ENCODE results near the gene KPNA3. TPM values are rescaled to one million over a fixed set of nuclear protein-coding genes. Genes with fewer than 3 reads are reported as not detected.

KPNA3 gene
- total RNA-seq, 6 experiments from 2014 or later, result 57.2 to 74.4 (median 65.6) TPM

DNA sequence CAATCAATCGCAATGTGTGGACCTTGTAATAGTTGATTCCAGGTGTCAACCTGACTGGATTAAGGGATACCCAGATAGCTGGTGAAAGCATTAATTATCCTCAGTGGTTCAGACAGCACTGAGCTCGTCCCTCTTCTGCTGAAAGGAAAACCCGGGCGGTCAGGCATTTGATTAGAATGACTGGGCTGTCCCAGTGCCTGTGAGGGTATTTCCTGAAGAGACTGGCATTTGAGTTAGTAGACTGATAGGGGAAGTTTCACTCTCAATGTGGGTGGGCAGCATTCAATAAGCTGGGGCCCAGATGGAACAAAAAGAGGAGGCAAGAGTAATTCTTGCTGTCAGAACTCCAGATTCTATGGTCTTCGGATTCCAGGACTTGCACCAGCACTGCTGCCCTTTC is 31.9 kb downstream of the KPNA3 start:
- Mint-ChIP-seq H3K27me3 (ENCODE audit: insufficient read depth) (no peaks in the 10 kb centered on the region; the same call in none of the 2 replicates), H3K36me3 (ENCODE audit: low read depth) (peaks cover 30% of the 10 kb centered on the region), H3K4me1 (ENCODE audit: low read depth) (peaks cover 8% of the 10 kb centered on the region), H3K9me3 (no peaks in the 10 kb centered on the region), H3K27ac (no peak overlapping the region), H3K4me3 (no peak overlapping the region)
- TF ChIP-seq, protein P1, sequence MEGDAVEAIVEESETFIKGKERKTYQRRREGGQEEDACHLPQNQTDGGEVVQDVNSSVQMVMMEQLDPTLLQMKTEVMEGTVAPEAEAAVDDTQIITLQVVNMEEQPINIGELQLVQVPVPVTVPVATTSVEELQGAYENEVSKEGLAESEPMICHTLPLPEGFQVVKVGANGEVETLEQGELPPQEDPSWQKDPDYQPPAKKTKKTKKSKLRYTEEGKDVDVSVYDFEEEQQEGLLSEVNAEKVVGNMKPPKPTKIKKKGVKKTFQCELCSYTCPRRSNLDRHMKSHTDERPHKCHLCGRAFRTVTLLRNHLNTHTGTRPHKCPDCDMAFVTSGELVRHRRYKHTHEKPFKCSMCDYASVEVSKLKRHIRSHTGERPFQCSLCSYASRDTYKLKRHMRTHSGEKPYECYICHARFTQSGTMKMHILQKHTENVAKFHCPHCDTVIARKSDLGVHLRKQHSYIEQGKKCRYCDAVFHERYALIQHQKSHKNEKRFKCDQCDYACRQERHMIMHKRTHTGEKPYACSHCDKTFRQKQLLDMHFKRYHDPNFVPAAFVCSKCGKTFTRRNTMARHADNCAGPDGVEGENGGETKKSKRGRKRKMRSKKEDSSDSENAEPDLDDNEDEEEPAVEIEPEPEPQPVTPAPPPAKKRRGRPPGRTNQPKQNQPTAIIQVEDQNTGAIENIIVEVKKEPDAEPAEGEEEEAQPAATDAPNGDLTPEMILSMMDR (IDR thresholded peaks at IDR 0.05), result no peak
- DNase-seq, result no peak

- Mint-ChIP-seq H3K27me3 (ENCODE audit: insufficient read depth) (no peaks in the 10 kb centered on the region; the same call in 1 of the 2 replicates), H3K4me1 (ENCODE audit: low read depth) (peaks cover 8% of the 10 kb centered on the region), H3K36me3 (ENCODE audit: low read depth) (peaks cover 24% of the 10 kb centered on the region), H3K9me3 (no peaks in the 10 kb centered on the region), H3K4me3 (no peak overlapping the region), H3K27ac (peak overlapping the region; percentile 21; the same call in 1 of the 2 replicates)
- TF ChIP-seq, protein P1 (IDR thresholded peaks at IDR 0.05), result no peak
- DNase-seq, result no peak
Observed at GRCh38 chr13:49759503-49759902, 33.0 kb downstream of the KPNA3 start.

GRCh38 chr13:49756263-49756662 is 36.2 kb downstream of the KPNA3 start:
- TF ChIP-seq, protein P1 (IDR thresholded peaks at IDR 0.05), result no peak
- no peak for DNase-seq
- Mint-ChIP-seq H3K36me3 (ENCODE audit: low read depth) (peaks cover 24% of the 10 kb centered on the region), H3K27me3 (ENCODE audit: insufficient read depth) (no peaks in the 10 kb centered on the region; the same call in 1 of the 2 replicates), H3K27ac (no peak overlapping the region), H3K4me1 (ENCODE audit: low read depth) (peaks cover 8% of the 10 kb centered on the region), H3K9me3 (no peaks in the 10 kb centered on the region), H3K4me3 (no peak overlapping the region)

DNA sequence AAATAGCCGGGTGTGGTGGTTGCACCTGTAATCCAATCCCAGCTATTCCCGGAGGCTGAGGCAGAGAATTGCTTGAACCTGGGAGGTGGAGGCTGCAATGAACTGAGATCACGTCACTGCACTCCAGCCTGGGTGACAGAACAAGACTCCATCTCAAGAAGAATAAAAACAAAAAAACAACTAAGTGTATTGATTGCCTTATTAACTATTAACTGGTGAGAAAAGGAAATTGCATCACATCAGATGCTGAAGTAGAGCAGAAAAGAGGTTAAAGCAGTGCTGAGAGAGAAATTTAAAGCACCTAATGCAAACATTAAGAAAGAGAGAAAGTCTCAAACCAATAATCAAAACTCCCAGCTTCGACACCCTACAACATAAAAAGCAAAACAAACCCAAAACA is 38.3 kb downstream of the KPNA3 start:
- Mint-ChIP-seq H3K36me3 (ENCODE audit: low read depth) (peaks cover 12% of the 10 kb centered on the region), H3K4me3 (no peak overlapping the region), H3K4me1 (ENCODE audit: low read depth) (peaks cover 12% of the 10 kb centered on the region), H3K27ac (no peak overlapping the region), H3K9me3 (no peaks in the 10 kb centered on the region), H3K27me3 (ENCODE audit: insufficient read depth) (no peaks in the 10 kb centered on the region; the same call in 1 of the 2 replicates)
- TF ChIP-seq, protein P1 (IDR thresholded peaks at IDR 0.05), result no peak
- no peak for DNase-seq

- no peak overlapping the region for H3K4me3 Mint-ChIP-seq
- H3K4me1 Mint-ChIP-seq (ENCODE audit: low read depth), result peaks cover 12% of the 10 kb centered on the region
- H3K9me3 Mint-ChIP-seq, result no peaks in the 10 kb centered on the region
- no peaks in the 10 kb centered on the region; the same call in 1 of the 2 replicates for H3K27me3 Mint-ChIP-seq (ENCODE audit: insufficient read depth)
- no peak overlapping the region for H3K27ac Mint-ChIP-seq
- peaks cover 13% of the 10 kb centered on the region for H3K36me3 Mint-ChIP-seq (ENCODE audit: low read depth)
- TF ChIP-seq, protein P1 (IDR thresholded peaks at IDR 0.05), result no peak
- no peak for DNase-seq
Observed at GRCh38 chr13:49749848-49750247, 42.6 kb downstream of the KPNA3 start.

DNA sequence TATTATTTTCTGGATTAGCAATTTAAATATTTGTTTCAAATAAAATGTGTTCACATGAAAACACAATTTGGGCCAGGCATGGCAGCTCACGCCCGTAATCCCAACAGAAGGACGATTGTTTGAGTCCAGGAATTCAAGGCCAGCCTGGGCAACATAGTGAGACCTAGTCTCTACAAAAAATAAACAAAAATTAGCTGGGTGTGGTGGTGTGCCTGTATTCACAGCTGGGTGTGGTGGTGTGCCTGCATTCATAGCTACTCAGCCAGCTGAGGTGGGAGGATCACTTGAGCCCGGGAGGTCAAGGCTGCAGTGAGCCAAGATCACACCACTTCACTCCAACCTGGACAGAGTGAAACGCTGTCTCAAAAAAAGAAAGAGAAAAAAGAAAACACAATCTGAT is 46.4 kb downstream of the KPNA3 start:
- Mint-ChIP-seq H3K36me3 (ENCODE audit: low read depth) (peaks cover 9% of the 10 kb centered on the region), H3K27ac (no peak overlapping the region), H3K27me3 (ENCODE audit: insufficient read depth) (no peaks in the 10 kb centered on the region)

More for the DNA sequence above, 46.4 kb downstream of the KPNA3 start:
- Mint-ChIP-seq H3K4me1 (ENCODE audit: low read depth) (peaks cover 12% of the 10 kb centered on the region), H3K4me3 (no peak overlapping the region), H3K9me3 (no peaks in the 10 kb centered on the region)
- DNase-seq, result no peak
- TF ChIP-seq, protein P1 (IDR thresholded peaks at IDR 0.05), result no peak
